Stimulated activated CD8-positive, alpha-beta memory T cell treated with anti-CD3 and anti-CD28 coated beads, Interleukin-7, amount 100 ng/mL, for 24 hours (primary cell): Measurements from ENCODE around the gene NOP9.
A peak's percentile ranks its signal among the peaks of the same experiment; 100 is the strongest.

Source experiments
- DNase-seq: peaks from one replicate; pipeline ENCODE4 v3.0.0-alpha.2; 2020; ENCODE audit warnings: low read depth

The NOP9 gene

GRCh38 chr14:24329073-24329663 lies 29.5 kb downstream of the NOP9 start:
- DNase-seq, result no peak

- DNase-seq, result no peak
Observed at GRCh38 chr14:24329736-24330135, 30.1 kb downstream of the NOP9 start.

- DNase-seq, result no peak
Observed at GRCh38 chr14:24330973-24331674, 31.5 kb downstream of the NOP9 start.

- DNase-seq, result no peak
Observed at GRCh38 chr14:24331731-24332267, 32.1 kb downstream of the NOP9 start.

GRCh38 chr14:24332268-24332993 lies 32.8 kb downstream of the NOP9 start:
- peak; percentile 63 for DNase-seq

GRCh38 chr14:24334431-24335291 lies 35.0 kb downstream of the NOP9 start, which contains the start of gene ADCY4:
Gene ADCY4 (minus strand): TSS chr14:24335071. CDS start chr14:24334652, 419 bp downstream.
- DNase-seq, result no peak

GRCh38 chr14:24335461-24336171 lies 36.0 kb downstream of the NOP9 start:
- no peak for DNase-seq

GRCh38 chr14:24337144-24337823 lies 37.6 kb downstream of the NOP9 start:
- DNase-seq, result no peak

- DNase-seq, result no peak
Observed at GRCh38 chr14:24337824-24338175, 38.1 kb downstream of the NOP9 start.

- no peak for DNase-seq
Observed at GRCh38 chr14:24338843-24339242, 39.2 kb downstream of the NOP9 start.

- no peak for DNase-seq
Observed at GRCh38 chr14:24339284-24340151, 39.9 kb downstream of the NOP9 start, which contains the start of gene RIPK3. Gene RIPK3 (minus strand): TSS chr14:24339991. CDS start chr14:24339826, 165 bp downstream.

- DNase-seq, result no peak
Observed at GRCh38 chr14:24340606-24341005, 41.0 kb downstream of the NOP9 start.

- DNase-seq, result no peak
Observed at GRCh38 chr14:24342889-24343288, 43.2 kb downstream of the NOP9 start.

- DNase-seq, result no peak
Observed at GRCh38 chr14:24343795-24344660, 44.4 kb downstream of the NOP9 start.

- DNase-seq, result no peak
Observed at GRCh38 chr14:24347134-24347533, 47.5 kb downstream of the NOP9 start.

- DNase-seq, result no peak
Observed at GRCh38 chr14:24348186-24348585, 48.5 kb downstream of the NOP9 start.

GRCh38 chr14:24349742-24350141 lies 50.1 kb downstream of the NOP9 start:
- no peak for DNase-seq

- no peak for DNase-seq
Observed at GRCh38 chr14:24351517-24351916, 51.9 kb downstream of the NOP9 start.
